NCI-H2227 treated with DMSO at 0.1 percent for 48 hours (cell line): ENCODE results near the gene TMEM63A.
"Not testable (repeated sequence)": the region's sequence is repeated elsewhere in the genome, so short reads cannot be mapped to it uniquely, and the experiment has no call there.

Experiments
- DNase-seq: peaks from one replicate; lab custom pipeline; 2025; lab: John Stamatoyannopoulos, UW

Gene TMEM63A

GRCh38 chr1:225881959-225882693, at the start of gene TMEM63A:
TMEM63A (minus strand) TSS chr1:225882380; CDS start chr1:225877580, 4,800 bp downstream.
- DNase-seq: peak; percentile 37

- DNase-seq: no peak
Measured at GRCh38 chr1:225931270-225932136, 49.3 kb upstream of the TMEM63A start.

- DNase-seq: no peak
Measured at GRCh38 chr1:225930566-225930965, 48.4 kb upstream of the TMEM63A start.

GRCh38 chr1:225929462-225929861, 47.3 kb upstream of the TMEM63A start:
- not testable (repeated sequence) for DNase-seq

- DNase-seq: no peak
Measured at GRCh38 chr1:225928186-225929175, 46.3 kb upstream of the TMEM63A start.

GRCh38 chr1:225926551-225927113, 44.5 kb upstream of the TMEM63A start:
- DNase-seq: no peak

GRCh38 chr1:225923692-225924555, 41.7 kb upstream of the TMEM63A start, which contains the start of gene PYCR2:
PYCR2 (minus strand) TSS chr1:225924250; CDS start chr1:225924110, 140 bp downstream.
- DNase-seq: peak; percentile 93

- DNase-seq: no peak
Measured at GRCh38 chr1:225923381-225923691, 41.2 kb upstream of the TMEM63A start.

- no peak for DNase-seq
Measured at GRCh38 chr1:225921734-225922709, 39.8 kb upstream of the TMEM63A start.

- DNase-seq: no peak
Measured at GRCh38 chr1:225919906-225920305, 37.7 kb upstream of the TMEM63A start.

GRCh38 chr1:225918280-225918679, 36.1 kb upstream of the TMEM63A start:
- DNase-seq: no peak

- no peak for DNase-seq
Measured at GRCh38 chr1:225917536-225917935, 35.4 kb upstream of the TMEM63A start.

GRCh38 chr1:225917101-225917500, 34.9 kb upstream of the TMEM63A start:
- DNase-seq: no peak

- peak; percentile 6 for DNase-seq
Measured at GRCh38 chr1:225915538-225915991, 33.4 kb upstream of the TMEM63A start.

GRCh38 chr1:225914947-225915346, 32.8 kb upstream of the TMEM63A start:
- DNase-seq: no peak

GRCh38 chr1:225914391-225914790, 32.2 kb upstream of the TMEM63A start:
- no peak for DNase-seq

- no peak for DNase-seq
Measured at GRCh38 chr1:225911191-225912130, 29.3 kb upstream of the TMEM63A start.

- DNase-seq: no peak
Measured at GRCh38 chr1:225909477-225909876, 27.3 kb upstream of the TMEM63A start.
